SU-DHL-6 (cell line): ENCODE measurements around the gene DAP3.

Experiments
- H2AFZ ChIP-seq: fragments of 200-600 bp; sonication (generic); 2 replicates; pipeline ENCODE4 v1.6.1; 2014; ENCODE audit warnings: low read depth, mild to moderate bottlenecking, moderate library complexity, mixed read lengths, antibody characterized with exemption, low read length; ENCODE audit not compliant: severe bottlenecking
- H3F3A ChIP-seq: fragments of 200-600 bp; shearing (Covaris generic); 2 replicates; pipeline ENCODE4 v1.6.0; 2016; ENCODE audit warnings: antibody characterized with exemption, mild to moderate bottlenecking; ENCODE audit not compliant: insufficient read depth
- H3K27ac ChIP-seq: fragments of 200-600 bp; sonication (generic); 2 replicates; pipeline ENCODE4 v1.5.1; 2016; ENCODE audit warnings: low read depth, mild to moderate bottlenecking, low read length, moderate library complexity, mixed read lengths
- H3K27me3 ChIP-seq: fragments of 200-600 bp; sonication (generic), shearing (Covaris generic); 2 replicates; pipeline ENCODE4 v1.6.0; 2014; ENCODE audit warnings: mild to moderate bottlenecking, low read length
- H3K36me3 ChIP-seq: fragments of 200-600 bp; sonication (generic); 2 replicates; pipeline ENCODE4 v1.6.1; 2014; ENCODE audit warnings: mild to moderate bottlenecking, low read length, mixed read lengths
- H3K4me2 ChIP-seq: fragments of 300-600, 200-600 bp; shearing (Covaris generic), sonication (generic); 2 replicates; pipeline ENCODE4 v1.6.0; 2014; ENCODE audit warnings: low read length, low read depth, mild to moderate bottlenecking; ENCODE audit not compliant: poor library complexity, severe bottlenecking
- H3K4me3 ChIP-seq: fragments of 200-600 bp; sonication (generic); 2 replicates; pipeline ENCODE4 v1.5.1; 2014; ENCODE audit warnings: antibody characterized with exemption, low read length, mild to moderate bottlenecking, mixed read lengths; ENCODE audit not compliant: insufficient read depth, poor library complexity, severe bottlenecking
- H3K79me2 ChIP-seq: fragments of 200-600 bp; sonication (generic); 2 replicates; pipeline ENCODE4 v1.6.1; 2014; ENCODE audit warnings: mild to moderate bottlenecking, low read length, moderate library complexity; ENCODE audit not compliant: insufficient read depth
- H3K9ac ChIP-seq: fragments of 200-600 bp; sonication (generic); 2 replicates; pipeline ENCODE4 v1.7.0; 2014; ENCODE audit warnings: mild to moderate bottlenecking, low read length
- H3K9me2 ChIP-seq: fragments of 200-600 bp; sonication (generic); replicated peaks from 2 replicates; pipeline ENCODE4 v1.6.1; 2014; ENCODE audit warnings: low read length; ENCODE audit not compliant: insufficient read depth
- H3K9me3 ChIP-seq: fragments of 200-600 bp; sonication (generic); 2 replicates; pipeline ENCODE4 v1.6.1; 2014; ENCODE audit warnings: low read length, mixed read lengths; ENCODE audit not compliant: insufficient read depth
- H4K20me1 ChIP-seq: fragments of 200-600 bp; sonication (generic); 2 replicates; pipeline ENCODE4 v1.6.1; 2014; ENCODE audit warnings: low read depth, mild to moderate bottlenecking, antibody characterized with exemption, low read length, moderate library complexity, mixed read lengths
- EZH2phosphoT487 ChIP-seq: fragments of 200-600 bp; sonication (generic), shearing (Covaris generic); conservative IDR thresholded peaks from 2 replicates; pipeline ENCODE4 v1.6.1; 2018; ENCODE audit warnings: mild to moderate bottlenecking, antibody characterized with exemption, low read length, moderate library complexity, mixed read lengths
- TF ChIP-seq, protein P1 (sequence below): fragments of 200-600 bp; sonication (generic); IDR thresholded peaks from one replicate; pipeline ENCODE4 v1.5.1; 2017; ENCODE audit warnings: antibody characterized with exemption, mild to moderate bottlenecking, low read length, moderate library complexity; ENCODE audit not compliant: insufficient read depth, poor library complexity, severe bottlenecking

Gene DAP3

DNA sequence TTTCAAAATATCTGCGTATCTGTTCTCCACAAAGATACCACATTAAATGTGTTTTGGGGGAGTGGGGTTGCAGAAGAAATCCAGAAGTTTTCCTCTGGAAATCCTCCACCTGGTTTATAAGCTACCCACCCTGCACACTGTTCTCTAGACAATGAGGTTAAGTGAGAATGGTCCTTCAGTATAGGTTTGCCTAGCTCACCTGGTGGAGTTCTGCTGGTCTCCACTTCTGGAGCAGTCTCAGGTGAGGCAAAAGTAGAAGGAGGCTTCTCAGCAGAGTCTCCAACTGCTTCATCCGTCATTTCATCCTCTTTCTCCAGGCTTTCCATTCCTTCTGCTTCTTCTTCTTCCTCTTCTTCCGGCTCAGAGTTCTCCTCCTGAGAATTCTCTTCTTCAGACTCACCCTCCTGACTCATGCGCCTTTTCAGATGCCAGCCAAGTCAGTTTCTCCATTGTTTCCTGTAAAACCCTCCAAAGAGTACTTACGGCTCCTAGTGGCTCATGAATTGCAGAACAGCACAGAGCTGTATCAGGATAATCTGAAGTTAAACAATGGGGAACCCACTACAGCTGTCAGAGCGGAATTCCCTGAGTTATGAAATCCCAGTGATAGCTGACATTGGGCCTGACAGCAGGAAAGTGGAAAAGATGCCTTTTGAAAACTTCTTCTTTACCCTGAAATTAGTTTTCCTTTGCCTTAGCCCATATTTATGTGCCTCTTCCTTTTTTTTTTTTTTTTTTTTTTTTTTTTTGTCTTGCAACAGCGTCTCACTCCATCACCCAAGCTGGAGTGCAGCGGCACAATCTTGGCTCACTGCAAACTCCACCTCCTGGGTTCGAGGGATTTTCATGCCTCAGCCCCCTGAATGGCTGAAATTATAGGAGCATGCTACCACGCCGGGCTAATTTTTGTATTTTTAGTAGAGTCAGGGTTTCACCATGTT, 40.4 kb upstream of the DAP3 start:
- no peaks in the 10 kb centered on the region for H3F3A ChIP-seq
- peaks cover 3% of the 10 kb centered on the region; the same call in 1 of the 2 replicates for H3K9me3 ChIP-seq
- no peak overlapping the region for H3K27ac ChIP-seq
- H3K79me2 ChIP-seq: no peaks in the 10 kb centered on the region
- H2AFZ ChIP-seq: no peak overlapping the region
- H3K4me2 ChIP-seq: no peak overlapping the region
- no peaks in the 10 kb centered on the region for H3K36me3 ChIP-seq
- no peaks in the 10 kb centered on the region for H3K9me2 ChIP-seq
- H4K20me1 ChIP-seq: no peaks in the 10 kb centered on the region
- no peaks in the 10 kb centered on the region for H3K27me3 ChIP-seq
- H3K9ac ChIP-seq: no peak overlapping the region
- TF ChIP-seq, protein P1, sequence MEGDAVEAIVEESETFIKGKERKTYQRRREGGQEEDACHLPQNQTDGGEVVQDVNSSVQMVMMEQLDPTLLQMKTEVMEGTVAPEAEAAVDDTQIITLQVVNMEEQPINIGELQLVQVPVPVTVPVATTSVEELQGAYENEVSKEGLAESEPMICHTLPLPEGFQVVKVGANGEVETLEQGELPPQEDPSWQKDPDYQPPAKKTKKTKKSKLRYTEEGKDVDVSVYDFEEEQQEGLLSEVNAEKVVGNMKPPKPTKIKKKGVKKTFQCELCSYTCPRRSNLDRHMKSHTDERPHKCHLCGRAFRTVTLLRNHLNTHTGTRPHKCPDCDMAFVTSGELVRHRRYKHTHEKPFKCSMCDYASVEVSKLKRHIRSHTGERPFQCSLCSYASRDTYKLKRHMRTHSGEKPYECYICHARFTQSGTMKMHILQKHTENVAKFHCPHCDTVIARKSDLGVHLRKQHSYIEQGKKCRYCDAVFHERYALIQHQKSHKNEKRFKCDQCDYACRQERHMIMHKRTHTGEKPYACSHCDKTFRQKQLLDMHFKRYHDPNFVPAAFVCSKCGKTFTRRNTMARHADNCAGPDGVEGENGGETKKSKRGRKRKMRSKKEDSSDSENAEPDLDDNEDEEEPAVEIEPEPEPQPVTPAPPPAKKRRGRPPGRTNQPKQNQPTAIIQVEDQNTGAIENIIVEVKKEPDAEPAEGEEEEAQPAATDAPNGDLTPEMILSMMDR: no peak
- no peak for TF ChIP-seq EZH2phosphoT487
- no peak overlapping the region for H3K4me3 ChIP-seq

DNA sequence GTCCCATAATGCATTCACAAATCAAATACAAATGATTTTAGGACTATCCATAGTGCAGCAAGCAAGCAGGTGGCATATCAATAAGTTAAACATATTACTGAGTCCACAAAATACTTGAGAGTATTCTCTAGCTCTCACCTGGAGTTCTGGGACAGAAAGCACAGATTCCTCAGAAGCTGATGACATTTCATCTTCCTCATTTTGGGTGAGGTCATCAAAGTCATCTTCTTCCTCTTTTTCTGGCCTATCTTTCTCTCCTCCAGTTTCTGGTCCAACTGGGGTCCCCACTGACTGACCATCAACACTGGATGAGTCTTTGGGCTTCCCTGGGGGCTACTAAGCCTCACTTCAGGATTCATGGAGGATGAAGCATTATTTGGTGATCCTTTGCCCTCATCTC, 39.2 kb upstream of the DAP3 start:
- Histone ChIP-seq H3K4me2 (no peak overlapping the region), H3F3A (no peaks in the 10 kb centered on the region), H3K27me3 (no peaks in the 10 kb centered on the region), H3K9me3 (no peaks in the 10 kb centered on the region), H3K79me2 (no peaks in the 10 kb centered on the region), H4K20me1 (no peaks in the 10 kb centered on the region), H3K36me3 (no peaks in the 10 kb centered on the region), H2AFZ (no peak overlapping the region), H3K9ac (no peak overlapping the region), H3K4me3 (no peak overlapping the region), H3K9me2 (no peaks in the 10 kb centered on the region), H3K27ac (no peak overlapping the region)
- TF ChIP-seq, protein P1: no peak
- no peak for TF ChIP-seq EZH2phosphoT487

DNA sequence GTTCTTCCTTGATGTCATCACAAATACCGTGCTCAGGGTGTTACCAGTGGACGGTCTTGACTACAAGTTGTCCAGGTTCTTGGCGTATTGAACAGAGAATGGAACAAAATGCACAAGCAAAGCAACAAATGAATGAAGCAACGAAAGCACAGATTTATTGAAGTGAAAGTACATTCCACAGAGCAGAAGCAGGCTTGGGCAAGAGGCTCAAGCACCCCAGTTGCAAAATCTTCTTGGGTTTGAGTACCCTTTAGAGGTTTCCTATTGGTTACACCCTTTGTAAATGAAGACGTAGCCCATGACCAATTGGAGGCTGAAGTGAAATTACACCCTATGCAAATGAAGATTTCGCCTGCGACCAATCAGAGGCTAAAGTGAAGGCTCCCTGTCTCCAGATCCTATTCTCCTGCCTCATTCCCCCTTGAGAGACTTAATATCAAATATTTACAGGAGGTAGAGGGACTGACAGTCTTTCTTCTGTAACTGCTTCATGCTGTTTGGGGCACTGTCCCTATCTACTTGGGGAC, 38.6 kb upstream of the DAP3 start:
- no peak for TF ChIP-seq EZH2phosphoT487
- TF ChIP-seq, protein P1: no peak
- Histone ChIP-seq H3K9ac (no peak overlapping the region), H3K4me2 (no peak overlapping the region), H3F3A (no peaks in the 10 kb centered on the region), H3K79me2 (no peaks in the 10 kb centered on the region), H3K4me3 (no peak overlapping the region), H3K9me2 (no peaks in the 10 kb centered on the region), H2AFZ (no peak overlapping the region), H3K27ac (no peak overlapping the region), H3K36me3 (no peaks in the 10 kb centered on the region), H4K20me1 (no peaks in the 10 kb centered on the region), H3K9me3 (no peaks in the 10 kb centered on the region), H3K27me3 (no peaks in the 10 kb centered on the region)
